H1 (cell line): Measurements from ENCODE around the gene LRRC28. TPM values are rescaled to one million over a fixed set of nuclear protein-coding genes. Genes with fewer than 3 reads are reported as not detected.

Source experiments
- CTCF ChIA-PET: fragments of 300-600 bp; sonication (Branson Sonifier 250); formaldehyde crosslinking; loops from one replicate; lab custom pipeline; 2021; ENCODE audit not compliant: partially characterized antibody; lab: Charles Lee
- POLR2A ChIA-PET: fragments of 300-600 bp; sonication (Branson Sonifier 250); formaldehyde crosslinking; loops from one replicate; lab custom pipeline; 2021; ENCODE audit warnings: inconsistent platforms; ENCODE audit not compliant: partially characterized antibody; lab: Charles Lee
- DNase-seq, 2 experiments: peaks; one replicate each; pipeline versions ENCODE4 v3.0.0 to v3.0.0-alpha.2; 2010 to 2022; ENCODE audit warnings: low spot score in 2 of 2, low read depth in 1 of 2, mixed read lengths in 1 of 2
- FAIRE-seq: peaks from 2 replicates; lab custom pipeline; 2011; peaks lifted over from hg19 to GRCh38; lab: Jason Lieb, UNC
- H2AFZ ChIP-seq: 2 replicates; pipeline ENCODE4 v1.8.1; 2012; ENCODE audit warnings: low read length, inconsistent platforms
- H2AK5ac ChIP-seq: 2 replicates; pipeline ENCODE4 v1.6.1; 2013; ENCODE audit warnings: low read depth, low read length
- H2BK120ac ChIP-seq: replicated peaks from 2 replicates; pipeline ENCODE3; 2013; ENCODE audit warnings: low read depth, low read length, inconsistent platforms
- H2BK12ac ChIP-seq: 2 replicates; pipeline ENCODE4 v1.6.1; 2013; ENCODE audit warnings: low read depth, low read length
- H2BK15ac ChIP-seq: 2 replicates; pipeline ENCODE4 v1.6.1; 2013; ENCODE audit warnings: low read length
- H2BK20ac ChIP-seq: 2 replicates; pipeline ENCODE4 v1.6.1; 2013; ENCODE audit warnings: low read length
- H2BK5ac ChIP-seq: 2 replicates; pipeline ENCODE4 v1.6.1; 2013; ENCODE audit warnings: low read depth, low read length
- H3K14ac ChIP-seq: 2 replicates; pipeline ENCODE4 v1.6.1; 2013; ENCODE audit warnings: inconsistent platforms; ENCODE audit not compliant: insufficient read length
- H3K18ac ChIP-seq: 2 replicates; pipeline ENCODE4 v1.6.1; 2013; ENCODE audit warnings: low read length; ENCODE audit errors: extremely low read depth
- H3K23ac ChIP-seq: 2 replicates; pipeline ENCODE4 v1.6.1; 2013; ENCODE audit warnings: inconsistent platforms; ENCODE audit not compliant: insufficient read length
- H3K23me2 ChIP-seq: 2 replicates; pipeline ENCODE4 v1.6.1; 2013; ENCODE audit warnings: low read depth, low read length
- H3K27ac ChIP-seq: 2 replicates; pipeline ENCODE4 v1.6.1; 2011; ENCODE audit warnings: low read depth, low read length, inconsistent platforms
- H3K27me3 ChIP-seq, 4 experiments: replicated peaks in 1 of 4; 1 replicate in 1 of 4; 2 replicates in 3 of 4; pipeline versions ENCODE4 v1.6.1 to v1.8.1; 2011 to 2013; ENCODE audit warnings: low read length in 3 of 4, mild to moderate bottlenecking in 3 of 4, inconsistent platforms in 2 of 4, mixed read lengths in 2 of 4, moderate library complexity in 1 of 4; ENCODE audit not compliant: control insufficient read depth in 3 of 4, insufficient read depth in 3 of 4; ENCODE audit errors: extremely low read depth in 1 of 4
- H3K36me3 ChIP-seq, 4 experiments: 2 replicates each; pipeline versions ENCODE4 v1.6.1 to v1.8.1; 2011 to 2013; ENCODE audit warnings: mild to moderate bottlenecking in 4 of 4, low read length in 3 of 4, moderate library complexity in 2 of 4, control low read depth in 1 of 4, inconsistent platforms in 1 of 4; ENCODE audit not compliant: insufficient read depth in 4 of 4, control insufficient read depth in 2 of 4
- H3K4ac ChIP-seq: replicated peaks from 2 replicates; pipeline ENCODE3; 2013; ENCODE audit warnings: low read length, low read depth, mixed read lengths, inconsistent platforms; ENCODE audit not compliant: insufficient read length
- H3K4me1 ChIP-seq, 4 experiments: replicated peaks in 1 of 4; 1 replicate in 1 of 4; 2 replicates in 3 of 4; pipeline versions ENCODE4 v1.6.1 to v1.8.1; 2011 to 2013; ENCODE audit warnings: low read length in 3 of 4, inconsistent platforms in 2 of 4, mixed read lengths in 1 of 4; ENCODE audit not compliant: insufficient read depth in 4 of 4, control insufficient read depth in 3 of 4
- H3K4me2 ChIP-seq, 2 experiments: 2 replicates each; pipeline versions ENCODE4 v1.6.1 to v1.8.1; 2011 to 2013; ENCODE audit warnings: low read depth in 2 of 2, low read length in 2 of 2, control low read depth in 1 of 2, inconsistent platforms in 1 of 2, mild to moderate bottlenecking in 1 of 2; ENCODE audit not compliant: insufficient read depth in 1 of 2
- H3K4me3 ChIP-seq, 4 experiments: fragments of 200-600, 300-600 bp in 1 of 4; sonication (generic), shearing (Covaris generic), sonication (Bioruptor Twin) in 1 of 4; 2 replicates each; pipeline versions ENCODE4 v1.5.1 to v1.8.1; 2011 to 2016; ENCODE audit warnings: low read length in 4 of 4, low read depth in 3 of 4, control low read depth in 2 of 4, inconsistent platforms in 2 of 4, mild to moderate bottlenecking in 2 of 4, mixed read lengths in 1 of 4, moderate library complexity in 1 of 4; ENCODE audit not compliant: insufficient read depth in 2 of 4; ENCODE audit errors: extremely low read depth in 1 of 4
- H3K56ac ChIP-seq: replicated peaks from 2 replicates; pipeline ENCODE3; 2013; ENCODE audit warnings: low read depth, mild to moderate bottlenecking, mixed read lengths, low read length, inconsistent platforms; ENCODE audit not compliant: insufficient read length
- H3K79me1 ChIP-seq: 2 replicates; pipeline ENCODE4 v1.6.1; 2013; ENCODE audit warnings: low read depth, low read length, control low read depth
- H3K79me2 ChIP-seq, 2 experiments: 2 replicates each; pipeline versions ENCODE4 v1.6.1 to v1.8.1; 2012 to 2013; ENCODE audit warnings: low read length in 2 of 2, mild to moderate bottlenecking in 2 of 2, inconsistent platforms in 1 of 2; ENCODE audit not compliant: insufficient read depth in 2 of 2, control insufficient read depth in 1 of 2
- H3K9ac ChIP-seq, 4 experiments: replicated peaks in 1 of 4; 1 replicate in 1 of 4; 2 replicates in 3 of 4; pipeline versions ENCODE4 v1.6.1 to v1.8.1; 2011 to 2013; ENCODE audit warnings: low read depth in 3 of 4, low read length in 3 of 4, control low read depth in 2 of 4, mild to moderate bottlenecking in 2 of 4, moderate library complexity in 2 of 4, inconsistent platforms in 1 of 4; ENCODE audit errors: extremely low read depth in 1 of 4
- H3K9me3 ChIP-seq, 2 experiments: 2 replicates each; pipeline versions ENCODE4 v1.6.1 to v1.8.1; 2012 to 2013; ENCODE audit warnings: mild to moderate bottlenecking in 2 of 2, moderate library complexity in 2 of 2, control low read depth in 1 of 2, inconsistent platforms in 1 of 2, low read depth in 1 of 2, low read length in 1 of 2, mixed read lengths in 1 of 2; ENCODE audit not compliant: insufficient read depth in 2 of 2
- H4K20me1 ChIP-seq, 2 experiments: replicated peaks in 1 of 2; 2 replicates each; pipeline versions ENCODE3 to v1.8.1; 2011 to 2013; ENCODE audit warnings: inconsistent platforms in 2 of 2, low read length in 2 of 2, mild to moderate bottlenecking in 1 of 2; ENCODE audit not compliant: insufficient read depth in 2 of 2, control insufficient read depth in 1 of 2
- H4K5ac ChIP-seq: 2 replicates; pipeline ENCODE4 v1.6.1; 2013; ENCODE audit warnings: low read length, low read depth, mixed read lengths, inconsistent platforms; ENCODE audit not compliant: insufficient read length
- H4K8ac ChIP-seq: 2 replicates; pipeline ENCODE4 v1.8.0; 2013; ENCODE audit warnings: mild to moderate bottlenecking, moderate library complexity, low read length, inconsistent platforms; ENCODE audit not compliant: insufficient read depth; ENCODE audit errors: extremely low read depth
- H4K91ac ChIP-seq: replicated peaks from 2 replicates; pipeline ENCODE3; 2013; ENCODE audit warnings: low read length, mixed read lengths, inconsistent platforms; ENCODE audit not compliant: insufficient read length
- ATF3 ChIP-seq: IDR thresholded peaks from 2 replicates; pipeline ENCODE4 v1.6.1; 2011; ENCODE audit warnings: low read depth, mild to moderate bottlenecking, low read length; ENCODE audit not compliant: insufficient read depth
- BACH1 ChIP-seq: IDR thresholded peaks from 2 replicates; pipeline ENCODE4 v1.6.1; 2012; ENCODE audit warnings: low read length, improper control_type of control experiment
- CBX5 ChIP-seq: fragments of 300-800, 300-1000 bp; sonication (generic); IDR thresholded peaks from 2 replicates; pipeline ENCODE4 v1.7.1; 2016; ENCODE audit warnings: antibody characterized with exemption, low read length, low read depth
- EGR1 ChIP-seq: IDR thresholded peaks from 2 replicates; pipeline ENCODE4 v1.6.1; 2011; ENCODE audit warnings: low read depth, low read length, borderline replicate concordance
- GABPA ChIP-seq: IDR thresholded peaks from 2 replicates; pipeline ENCODE4 v1.6.1; 2011; ENCODE audit warnings: mild to moderate bottlenecking, low read length, moderate library complexity, borderline replicate concordance; ENCODE audit not compliant: insufficient read depth
- HDAC6 ChIP-seq: IDR thresholded peaks from one replicate; pipeline ENCODE4 v1.7.1; 2012; ENCODE audit warnings: low read depth, mild to moderate bottlenecking, inconsistent platforms, low read length, moderate library complexity
- JUN ChIP-seq: IDR thresholded peaks from 2 replicates; pipeline ENCODE4 v1.6.1; 2011; ENCODE audit warnings: low read depth, mild to moderate bottlenecking, improper control_type of control experiment, low read length
- KDM4A ChIP-seq: IDR thresholded peaks from one replicate; pipeline ENCODE4 v1.7.1; 2012; ENCODE audit warnings: low read depth, mild to moderate bottlenecking, moderate library complexity, low read length, inconsistent platforms; ENCODE audit not compliant: severe bottlenecking
- MAFK ChIP-seq: IDR thresholded peaks from 2 replicates; pipeline ENCODE4 v1.6.1; 2012; ENCODE audit warnings: low read depth, mild to moderate bottlenecking, improper control_type of control experiment, low read length
- NANOG ChIP-seq: IDR thresholded peaks from 2 replicates; pipeline ENCODE4 v1.6.1; 2011; ENCODE audit warnings: low read length, low read depth, mild to moderate bottlenecking, inconsistent platforms; ENCODE audit not compliant: insufficient read depth, poor library complexity, severe bottlenecking
- NRF1 ChIP-seq: IDR thresholded peaks from 2 replicates; pipeline ENCODE4 v1.6.1; 2011; ENCODE audit warnings: mild to moderate bottlenecking, low read depth, low read length, improper control_type of control experiment
- PHF8 ChIP-seq: fragments of 200-600 bp; sonication (generic); conservative IDR thresholded peaks from 2 replicates; pipeline ENCODE4 v1.7.1; 2012; ENCODE audit warnings: low read depth, mild to moderate bottlenecking, inconsistent platforms, low read length, moderate library complexity
- POLR2A ChIP-seq, 2 experiments: IDR thresholded peaks; 1 replicate in 1 of 2; 2 replicates in 1 of 2; pipeline ENCODE4 v1.6.1; 2011; ENCODE audit warnings: low read depth in 2 of 2, low read length in 2 of 2, mild to moderate bottlenecking in 2 of 2; ENCODE audit errors: control extremely low read depth in 1 of 2
- POU5F1 ChIP-seq: IDR thresholded peaks from 2 replicates; pipeline ENCODE4 v1.6.1; 2011; ENCODE audit warnings: low read depth, mild to moderate bottlenecking, low read length, moderate library complexity
- WGBS, 2 experiments: shearing (Covaris generic) in 1 of 2; methylation state at CpG; one replicate each; pipeline versions ENCODE4 v1.1.6 to v1.1.7; 2013 to 2015; ENCODE audit warnings: low lambda C conversion rate in 2 of 2, mixed read lengths in 2 of 2, inconsistent platforms in 1 of 2, low coverage in 1 of 2, missing lambda C conversion rate in 1 of 2; ENCODE audit not compliant: insufficient replicate concordance in 2 of 2, insufficient coverage in 1 of 2, insufficient read length in 1 of 2; ENCODE audit errors: extremely low coverage in 1 of 2, missing lambda C conversion rate in 1 of 2; 5-methylcytosine and 5-hydroxymethylcytosine counted together
- polyA plus RNA-seq, 7 experiments: library from polyadenylated mRNA; depleted of rRNA in 3 of 7; stranded (reverse) in 5 of 7; unstranded in 2 of 7; fragments of >200 nt in 5 of 7; fragments of 200-250 nt in 2 of 7; gene quantifications; 1 replicate in 5 of 7; 2 replicates in 1 of 7; 4 replicates in 1 of 7; pipeline versions ENCODE4 v1.2.1 to v1.2.3, GENCODE V29; 2011 to 2013; ENCODE audit warnings: missing spikeins in 2 of 7, mixed read lengths in 2 of 7
- total RNA-seq: library from RNA; stranded (reverse); fragmentation: NEBNext Ultra II Directional; extraction: Animal tissue kit (Norgen Biotek cat#: 25700); gene quantifications from 2 replicates; pipeline ENCODE4 v1.2.1, GENCODE V29; 2021

The LRRC28 gene
- total and polyA plus RNA-seq, 2 of the 8 experiments (the other 6 are each of a cell fraction or from before 2014, with no cell fraction given), result 20.2 to 23.3 TPM

DNA sequence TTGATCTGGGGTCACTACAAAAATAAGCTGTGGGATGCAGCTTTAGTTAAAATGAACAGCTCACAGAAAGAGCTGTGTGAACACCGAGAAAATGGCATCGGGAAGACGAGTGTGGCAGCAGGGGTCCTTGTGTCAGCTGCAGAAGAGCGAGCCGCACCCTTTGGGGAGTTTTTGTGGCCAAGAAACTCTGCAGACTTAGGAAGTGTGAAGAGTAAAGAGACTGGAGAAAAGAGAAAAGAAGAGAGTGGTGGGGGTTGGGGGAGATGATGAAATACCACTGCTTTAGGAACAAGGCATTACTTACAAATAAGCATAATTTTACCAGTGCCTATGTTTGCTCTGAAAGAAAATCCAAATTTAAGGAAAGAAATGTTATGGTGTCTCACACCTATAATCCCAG, 147.8 kb downstream of the LRRC28 start:
- Histone ChIP-seq H4K91ac (no peak overlapping the region), H4K5ac (no peak overlapping the region), H4K20me1 (no peaks in the 10 kb centered on the region), H3K4ac (no peak overlapping the region), H2BK5ac (no peak overlapping the region), H2AFZ (no peak overlapping the region), H3K14ac (no peak overlapping the region), H3K23ac (no peak overlapping the region), H3K56ac (no peak overlapping the region), H3K18ac (no peak overlapping the region), H3K9ac (no peak overlapping the region), H2BK120ac (no peak overlapping the region), H3K27ac (no peak overlapping the region), H2AK5ac (no peak overlapping the region), H4K8ac (no peak overlapping the region), H3K79me1 (no peaks in the 10 kb centered on the region), H2BK15ac (no peak overlapping the region), H2BK20ac (no peak overlapping the region), H3K27me3 (no peaks in the 10 kb centered on the region), H2BK12ac (no peak overlapping the region), H3K79me2 (no peaks in the 10 kb centered on the region), H3K23me2 (no peaks in the 10 kb centered on the region), H3K36me3 (no peaks in the 10 kb centered on the region), H3K9me3 (no peaks in the 10 kb centered on the region), H3K4me2 (no peak overlapping the region), H3K4me3 (no peak overlapping the region), H3K4me1 (no peaks in the 10 kb centered on the region; a peak in 2 of 7 replicates)
- WGBS, 2 experiments, result 89% methylated on average over 5 of the region's 5 CpGs; no CpG with 5 or more reads in 1 of the 2 experiments
- DNase-seq (no peak), FAIRE-seq (no peak)
- ChIA-PET POLR2A (no interaction called here), CTCF (interaction anchor here (0.7 to 2.9 kb wide), 7 partner anchors 9 to 335 kb away, joined by 3 to 7 read pairs (median 3); no protein-coding TSS in a partner anchor)
- TF ChIP-seq MAFK (no peak), POU5F1 (no peak), BACH1 (no peak), CBX5 (no peak), JUN (no peak), HDAC6 (no peak), GABPA (no peak), KDM4A (no peak), ATF3 (no peak), EGR1 (no peak), POLR2A (IDR thresholded peaks at IDR 0.05; ENCODE audit: control extremely low read depth in 1 of 2, low read depth in 2 of 2, low read length in 2 of 2) (no peak), NANOG (no peak), PHF8 (no peak), NRF1 (no peak)
